SK-MEL-5 (cell line): ENCODE results near the gene B3GALNT2. TPM values are rescaled to one million over a fixed set of nuclear protein-coding genes. Genes with fewer than 3 reads are reported as not detected.

Source experiments
- DNase-seq: peaks from one replicate; pipeline ENCODE4 v3.0.0-alpha.2; 2016; ENCODE audit warnings: low read depth, low spot score
- in situ Hi-C: cut with HindIII; loops from 2 replicates; pipeline ENCODE4 v1.10.0; 2016; ENCODE audit warnings: low sequenced_read_pairs, high pct_unique_total_duplicates, low pct_unique_long_range_greater_than_20kb
- total RNA-seq: library from RNA; depleted of rRNA; stranded (reverse); fragments of >200 nt; shearing (Covaris generic); gene quantifications from 2 replicates; pipeline ENCODE4 v1.2.3, GENCODE V29; 2014

Gene B3GALNT2
- total RNA-seq, 1 experiment from 2014 or later, result 28.4 TPM

- no peak for DNase-seq
- in situ Hi-C loops, result no loop called here
Observed at GRCh38 chr1:235426680-235427079, 77.6 kb downstream of the B3GALNT2 start.

GRCh38 chr1:235426143-235426542 lies 78.1 kb downstream of the B3GALNT2 start:
- DNase-seq, result no peak
- in situ Hi-C loops, result no loop called here

GRCh38 chr1:235425357-235425756 lies 78.9 kb downstream of the B3GALNT2 start:
- no peak for DNase-seq
- in situ Hi-C loops, result no loop called here

- in situ Hi-C loops, result no loop called here
- DNase-seq, result no peak
Observed at GRCh38 chr1:235424092-235424491, 80.2 kb downstream of the B3GALNT2 start.

- DNase-seq, result no peak
- in situ Hi-C loops, result no loop called here
Observed at GRCh38 chr1:235423214-235423652, 81.0 kb downstream of the B3GALNT2 start.

- in situ Hi-C loops, result no loop called here
- DNase-seq, result no peak
Observed at GRCh38 chr1:235421751-235422150, 82.5 kb downstream of the B3GALNT2 start.

- in situ Hi-C loops, result no loop called here
- DNase-seq, result peak; percentile 82
Observed at GRCh38 chr1:235417086-235417697, 87.1 kb downstream of the B3GALNT2 start.

- in situ Hi-C loops, result no loop called here
- no peak for DNase-seq
Observed at GRCh38 chr1:235416662-235417049, 87.6 kb downstream of the B3GALNT2 start.

- peak; percentile 84 for DNase-seq
- in situ Hi-C loops, result no loop called here
Observed at GRCh38 chr1:235415008-235415904, 89.0 kb downstream of the B3GALNT2 start.

- in situ Hi-C loops, result no loop called here
- peak; percentile 45 for DNase-seq
Observed at GRCh38 chr1:235411489-235412486, 92.5 kb downstream of the B3GALNT2 start.

GRCh38 chr1:235410467-235410866 lies 93.8 kb downstream of the B3GALNT2 start:
- in situ Hi-C loops, result no loop called here
- DNase-seq, result no peak

- in situ Hi-C loops, result no loop called here
- no peak for DNase-seq
Observed at GRCh38 chr1:235409042-235409820, 95.0 kb downstream of the B3GALNT2 start.

GRCh38 chr1:235408503-235408960 lies 95.7 kb downstream of the B3GALNT2 start:
- DNase-seq, result peak; percentile 31
- in situ Hi-C loops, result no loop called here

GRCh38 chr1:235407419-235407818 lies 96.8 kb downstream of the B3GALNT2 start:
- in situ Hi-C loops, result no loop called here
- no peak for DNase-seq

- in situ Hi-C loops, result no loop called here
- DNase-seq, result no peak
Observed at GRCh38 chr1:235404190-235404589, 100.1 kb downstream of the B3GALNT2 start.

- DNase-seq, result no peak
- in situ Hi-C loops, result no loop called here
Observed at GRCh38 chr1:235403593-235403992, 100.7 kb downstream of the B3GALNT2 start.
